HuH-7 (cell line): ENCODE results near the gene CCR5.
A peak's percentile ranks its signal among the peaks of the same experiment; 100 is the strongest.

Experiments used
- DNase-seq: peaks from one replicate; pipeline ENCODE4 v3.0.0; 2011; ENCODE audit warnings: low spot score

The CCR5 gene

DNA sequence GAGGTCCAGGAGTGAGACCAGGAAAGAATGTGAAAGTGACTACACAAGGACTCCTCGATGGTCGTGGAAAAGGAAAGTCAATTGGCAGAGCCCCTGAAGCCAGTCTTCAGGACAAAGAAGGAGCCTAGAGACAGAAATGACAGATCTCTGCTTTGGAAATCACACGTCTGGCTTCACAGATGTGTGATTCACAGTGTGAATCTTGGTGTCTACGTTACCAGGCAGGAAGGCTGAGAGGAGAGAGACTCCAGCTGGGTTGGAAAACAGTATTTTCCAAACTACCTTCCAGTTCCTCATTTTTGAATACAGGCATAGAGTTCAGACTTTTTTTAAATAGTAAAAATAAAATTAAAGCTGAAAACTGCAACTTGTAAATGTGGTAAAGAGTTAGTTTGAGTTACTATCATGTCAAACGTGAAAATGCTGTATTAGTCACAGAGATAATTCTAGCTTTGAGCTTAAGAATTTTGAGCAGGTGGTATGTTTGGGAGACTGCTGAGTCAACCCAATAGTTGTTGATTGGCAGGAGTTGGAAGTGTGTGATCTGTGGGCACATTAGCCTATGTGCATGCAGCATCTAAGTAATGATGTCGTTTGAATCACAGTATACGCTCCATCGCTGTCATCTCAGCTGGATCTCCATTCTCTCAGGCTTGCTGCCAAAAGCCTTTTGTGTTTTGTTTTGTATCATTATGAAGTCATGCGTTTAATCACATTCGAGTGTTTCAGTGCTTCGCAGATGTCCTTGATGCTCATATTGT is 10.8 kb upstream of the CCR5 start:
- no peak for DNase-seq

- peak; percentile 16 for DNase-seq
These were observed 9.8 kb upstream of the CCR5 start for GRCh38 chr3:46360907-46361306.

GRCh38 chr3:46361408-46362283 is 9.1 kb upstream of the CCR5 start:
- DNase-seq = peak; percentile 50

- no peak for DNase-seq
These were observed 5.7 kb upstream of the CCR5 start for GRCh38 chr3:46365041-46365440.

DNA sequence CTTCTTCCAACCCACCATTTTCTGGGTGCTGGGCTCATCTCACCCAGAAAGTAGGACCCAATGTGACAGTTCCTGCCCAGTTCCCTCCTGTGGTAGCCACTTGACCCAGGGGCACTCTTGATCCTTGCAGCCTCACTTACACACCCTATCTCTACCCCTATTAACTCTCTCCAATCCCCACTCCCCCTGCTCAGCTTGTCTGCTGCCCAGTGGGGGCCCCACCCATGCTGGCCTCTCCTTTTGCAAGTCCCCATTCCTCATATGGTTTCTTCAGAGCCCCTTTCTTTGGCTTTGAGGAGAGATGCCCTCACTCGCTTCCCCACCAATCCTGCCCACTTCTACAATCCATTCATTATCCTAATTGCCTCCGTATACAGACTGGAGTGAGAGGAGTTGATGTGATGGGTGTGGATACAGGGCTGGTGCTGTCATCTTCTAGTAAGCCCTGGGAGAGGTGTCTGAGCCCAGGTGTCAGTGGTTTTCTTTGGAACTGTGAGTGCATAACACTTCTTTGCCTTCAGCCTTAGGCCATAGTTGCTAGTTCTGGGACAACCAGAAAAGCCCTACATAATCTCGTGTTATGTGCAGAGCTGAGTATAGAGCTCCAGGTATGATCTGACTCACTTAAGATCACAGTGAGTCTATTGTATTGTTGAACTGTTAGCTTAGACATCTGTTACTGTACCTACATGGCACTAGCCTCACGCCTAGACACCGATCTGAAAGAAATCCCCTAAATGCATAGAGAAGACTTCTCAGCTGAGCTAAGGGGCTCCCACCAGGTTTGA is 4.8 kb upstream of the CCR5 start:
- DNase-seq = no peak

- DNase-seq = peak; percentile 54
These were observed 2.9 kb upstream of the CCR5 start for GRCh38 chr3:46367811-46368210.

- peak; percentile 73 for DNase-seq
These were observed 2.2 kb upstream of the CCR5 start for GRCh38 chr3:46368569-46368968.

DNA sequence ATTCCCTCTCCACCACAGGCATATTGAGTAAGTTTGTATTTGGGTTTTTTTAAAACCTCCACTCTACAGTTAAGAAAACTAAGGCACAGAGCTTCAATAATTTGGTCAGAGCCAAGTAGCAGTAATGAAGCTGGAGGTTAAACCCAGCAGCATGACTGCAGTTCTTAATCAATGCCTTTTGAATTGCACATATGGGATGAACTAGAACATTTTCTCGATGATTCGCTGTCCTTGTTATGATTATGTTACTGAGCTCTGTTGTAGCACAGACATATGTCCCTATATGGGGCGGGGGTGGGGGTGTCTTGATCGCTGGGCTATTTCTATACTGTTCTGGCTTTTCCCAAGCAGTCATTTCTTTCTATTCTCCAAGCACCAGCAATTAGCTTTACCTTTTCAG is 1.6 kb upstream of the CCR5 start:
- DNase-seq = no peak

- no peak for DNase-seq
These were observed 1.0 kb upstream of the CCR5 start for GRCh38 chr3:46369675-46370132.

GRCh38 chr3:46371519-46372340 is 984 bp downstream of the CCR5 start:
- DNase-seq = no peak

DNA sequence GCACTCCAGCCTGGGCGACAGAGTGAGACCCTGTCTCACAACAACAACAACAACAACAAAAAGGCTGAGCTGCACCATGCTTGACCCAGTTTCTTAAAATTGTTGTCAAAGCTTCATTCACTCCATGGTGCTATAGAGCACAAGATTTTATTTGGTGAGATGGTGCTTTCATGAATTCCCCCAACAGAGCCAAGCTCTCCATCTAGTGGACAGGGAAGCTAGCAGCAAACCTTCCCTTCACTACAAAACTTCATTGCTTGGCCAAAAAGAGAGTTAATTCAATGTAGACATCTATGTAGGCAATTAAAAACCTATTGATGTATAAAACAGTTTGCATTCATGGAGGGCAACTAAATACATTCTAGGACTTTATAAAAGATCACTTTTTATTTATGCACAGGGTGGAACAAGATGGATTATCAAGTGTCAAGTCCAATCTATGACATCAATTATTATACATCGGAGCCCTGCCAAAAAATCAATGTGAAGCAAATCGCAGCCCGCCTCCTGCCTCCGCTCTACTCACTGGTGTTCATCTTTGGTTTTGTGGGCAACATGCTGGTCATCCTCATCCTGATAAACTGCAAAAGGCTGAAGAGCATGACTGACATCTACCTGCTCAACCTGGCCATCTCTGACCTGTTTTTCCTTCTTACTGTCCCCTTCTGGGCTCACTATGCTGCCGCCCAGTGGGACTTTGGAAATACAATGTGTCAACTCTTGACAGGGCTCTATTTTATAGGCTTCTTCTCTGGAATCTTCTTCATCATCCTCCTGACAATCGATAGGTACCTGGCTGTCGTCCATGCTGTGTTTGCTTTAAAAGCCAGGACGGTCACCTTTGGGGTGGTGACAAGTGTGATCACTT is 2.0 kb downstream of the CCR5 start:
- no peak for DNase-seq

- DNase-seq = no peak
These were observed 4.0 kb downstream of the CCR5 start for GRCh38 chr3:46374755-46375154.

DNA sequence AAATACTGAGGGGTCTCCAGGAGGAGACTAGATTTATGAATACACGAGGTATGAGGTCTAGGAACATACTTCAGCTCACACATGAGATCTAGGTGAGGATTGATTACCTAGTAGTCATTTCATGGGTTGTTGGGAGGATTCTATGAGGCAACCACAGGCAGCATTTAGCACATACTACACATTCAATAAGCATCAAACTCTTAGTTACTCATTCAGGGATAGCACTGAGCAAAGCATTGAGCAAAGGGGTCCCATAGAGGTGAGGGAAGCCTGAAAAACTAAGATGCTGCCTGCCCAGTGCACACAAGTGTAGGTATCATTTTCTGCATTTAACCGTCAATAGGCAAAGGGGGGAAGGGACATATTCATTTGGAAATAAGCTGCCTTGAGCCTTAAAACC is 4.5 kb downstream of the CCR5 start:
- DNase-seq = no peak

DNA sequence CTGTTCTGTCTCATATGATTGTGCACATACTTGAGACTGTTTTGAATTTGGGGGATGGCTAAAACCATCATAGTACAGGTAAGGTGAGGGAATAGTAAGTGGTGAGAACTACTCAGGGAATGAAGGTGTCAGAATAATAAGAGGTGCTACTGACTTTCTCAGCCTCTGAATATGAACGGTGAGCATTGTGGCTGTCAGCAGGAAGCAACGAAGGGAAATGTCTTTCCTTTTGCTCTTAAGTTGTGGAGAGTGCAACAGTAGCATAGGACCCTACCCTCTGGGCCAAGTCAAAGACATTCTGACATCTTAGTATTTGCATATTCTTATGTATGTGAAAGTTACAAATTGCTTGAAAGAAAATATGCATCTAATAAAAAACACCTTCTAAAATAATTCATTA is 5.1 kb downstream of the CCR5 start:
- no peak for DNase-seq

DNA sequence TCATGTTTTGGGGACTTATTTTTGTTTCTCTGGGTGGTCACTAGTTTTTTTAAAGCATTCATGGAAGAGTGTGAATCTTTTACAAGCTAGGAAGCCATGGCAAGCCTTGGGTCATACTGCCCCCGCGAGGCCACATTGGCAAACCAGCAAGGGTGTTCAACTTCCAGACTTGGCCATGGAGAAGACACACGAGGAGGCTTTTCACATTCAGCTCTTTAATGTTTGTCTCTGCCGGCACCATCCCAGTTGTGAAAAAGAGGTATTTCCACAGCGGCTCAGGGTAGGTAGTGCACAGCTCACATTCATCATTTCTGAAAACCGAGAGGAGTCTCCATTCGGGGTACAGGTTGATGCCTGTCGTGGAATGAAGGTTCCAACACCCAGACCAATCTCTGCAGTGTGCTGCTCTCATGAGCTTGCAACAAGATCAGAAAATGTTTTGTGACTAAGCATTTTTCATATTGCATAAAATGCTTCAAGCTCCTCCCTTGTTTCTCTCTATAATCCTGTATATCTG is 7.7 kb downstream of the CCR5 start:
- peak; percentile 62 for DNase-seq

DNA sequence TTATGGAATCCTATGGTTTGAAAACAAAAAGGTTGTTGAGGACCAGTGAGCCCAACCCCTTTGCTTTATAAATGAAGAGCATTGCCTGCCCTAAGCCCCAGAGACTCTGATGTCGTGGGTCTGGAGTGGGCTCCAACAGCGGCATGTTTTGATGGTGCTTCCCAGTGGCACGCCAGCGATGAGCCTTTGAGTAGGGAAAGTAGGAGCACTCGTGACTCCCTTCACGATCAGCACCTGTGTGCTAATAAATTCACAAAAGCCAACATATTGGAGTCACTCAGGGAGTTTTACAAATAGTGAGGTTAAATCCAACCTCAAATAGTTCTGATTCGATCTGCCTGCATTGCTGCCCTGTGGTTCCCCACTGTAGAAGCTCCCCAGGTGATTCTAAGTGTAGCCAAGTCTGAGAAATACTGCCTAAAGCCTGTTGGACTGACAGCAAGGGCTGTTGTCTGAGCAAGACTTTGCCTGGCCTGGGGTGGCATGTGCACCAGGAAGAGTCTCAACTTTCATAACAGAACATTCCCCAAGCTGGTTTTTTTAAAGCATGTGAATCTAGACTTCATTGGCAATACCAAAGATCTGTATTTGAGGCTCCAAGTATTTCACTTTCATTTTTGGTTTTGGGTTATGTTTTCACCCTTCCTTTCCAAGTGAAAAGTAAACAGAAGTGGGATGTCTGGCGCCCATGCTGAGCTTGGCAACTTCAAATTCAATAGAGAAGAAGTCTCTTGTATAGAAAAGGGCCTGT is 9.9 kb downstream of the CCR5 start:
- DNase-seq = no peak

- DNase-seq = no peak
These were observed 10.9 kb downstream of the CCR5 start for GRCh38 chr3:46381625-46382024.

DNA sequence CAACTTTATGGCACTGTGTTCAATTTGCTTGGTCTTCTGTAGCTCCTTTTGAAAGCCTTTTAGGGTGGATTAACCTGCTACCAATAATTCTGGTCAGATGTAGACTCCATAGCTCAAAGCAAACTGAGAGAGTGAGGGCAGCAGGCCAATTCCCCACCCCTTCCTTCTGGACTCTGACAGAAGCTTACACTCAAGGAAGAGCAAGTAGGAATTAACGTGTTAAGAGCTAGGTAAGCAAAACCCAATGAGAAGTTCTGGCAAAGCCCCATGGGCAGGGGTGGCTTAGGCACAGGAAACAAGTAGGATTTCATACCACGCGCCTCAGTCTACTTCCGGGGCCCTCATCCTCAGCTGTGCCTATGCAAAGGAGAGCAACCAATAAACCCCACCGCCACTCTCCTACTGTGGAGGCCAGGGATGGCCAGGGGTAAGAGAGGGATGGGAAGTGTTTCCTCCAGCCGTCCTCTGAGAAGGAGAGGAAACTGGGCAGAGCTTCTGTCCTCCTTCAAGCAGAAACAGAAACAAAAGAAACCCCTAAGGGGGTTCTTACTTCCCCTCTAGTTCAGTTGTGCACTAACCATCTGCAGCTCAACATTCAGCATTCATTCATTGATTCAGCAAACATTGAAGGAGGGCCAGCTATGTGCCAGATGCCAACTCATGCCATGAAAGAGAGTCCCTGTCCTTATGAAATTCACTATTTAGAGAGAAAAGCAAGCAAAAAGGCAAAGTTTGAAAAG is 12.6 kb downstream of the CCR5 start:
- no peak for DNase-seq

DNA sequence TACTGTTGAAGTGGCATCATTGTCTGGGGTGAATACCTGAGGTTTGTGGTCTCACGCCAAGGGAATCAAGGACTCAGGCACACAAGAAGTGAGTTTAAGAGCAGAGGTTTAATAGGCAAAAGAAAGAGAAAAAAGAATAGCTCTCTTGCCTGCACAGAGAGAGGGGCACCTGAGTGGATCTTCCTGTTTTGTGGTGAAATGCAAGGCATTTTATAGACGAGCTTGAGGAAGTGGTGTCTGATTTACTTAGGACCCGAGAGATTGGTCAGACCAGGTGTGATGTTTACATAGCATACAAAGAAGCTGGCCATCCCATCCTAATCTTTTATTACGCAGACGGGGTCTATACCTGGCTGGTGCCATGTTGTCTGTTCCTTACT is 13.2 kb downstream of the CCR5 start:
- DNase-seq = no peak
